Activated CD8-positive, alpha-beta memory T cell treated with anti-CD3 and anti-CD28 coated beads, Interleukin-2, amount 50 U/mL, for 24 hours (primary cell): ENCODE data around the gene TMEM87A.
A peak's percentile ranks its signal among the peaks of the same experiment; 100 is the strongest.
"Not testable (repeated sequence)": the region's sequence is repeated elsewhere in the genome, so short reads cannot be mapped to it uniquely, and the experiment has no call there.

Source experiments
- DNase-seq: peaks from one replicate; pipeline ENCODE4 v3.0.0-alpha.2; 2020; ENCODE audit errors: extremely low read depth

Gene TMEM87A

DNA sequence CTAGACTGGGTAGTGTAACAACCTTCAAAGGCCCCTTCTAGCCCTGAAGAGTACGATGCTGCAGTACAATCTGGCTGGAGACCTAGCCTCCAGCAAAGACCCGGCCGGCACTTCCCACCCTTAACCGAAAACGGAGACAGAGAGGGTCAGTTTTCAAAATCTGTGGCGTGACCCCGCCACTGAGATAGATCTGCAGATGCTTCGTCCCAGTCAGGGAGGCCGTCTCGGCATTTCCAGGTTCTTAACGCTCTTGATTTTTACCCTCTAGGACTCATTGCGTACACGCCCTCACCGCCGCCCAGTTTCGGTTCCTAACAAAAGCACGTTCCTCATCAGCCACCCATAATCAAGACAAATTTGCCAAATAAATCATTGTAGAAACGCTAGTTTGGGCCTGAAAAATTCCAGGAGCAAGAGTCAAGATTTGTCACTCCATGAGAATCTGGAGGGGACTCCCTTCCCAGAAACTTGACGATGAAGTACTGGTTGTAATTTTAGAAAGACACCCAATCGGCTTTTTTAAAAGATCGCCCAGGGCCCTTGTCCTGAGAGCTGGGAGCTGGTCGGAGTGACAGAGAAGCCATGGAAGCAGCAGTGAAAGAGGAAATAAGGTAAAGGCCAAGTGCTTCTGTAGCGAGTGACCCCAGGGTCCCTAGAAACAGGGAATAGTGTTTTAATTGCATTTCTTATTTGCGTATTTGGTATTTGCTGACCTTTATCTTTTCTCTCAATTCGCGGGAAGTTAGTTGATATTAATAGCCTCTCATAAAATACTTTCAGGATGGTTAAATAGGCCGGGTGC is 868 bp upstream of the TMEM87A start:
- DNase-seq, result peak; percentile 31

DNA sequence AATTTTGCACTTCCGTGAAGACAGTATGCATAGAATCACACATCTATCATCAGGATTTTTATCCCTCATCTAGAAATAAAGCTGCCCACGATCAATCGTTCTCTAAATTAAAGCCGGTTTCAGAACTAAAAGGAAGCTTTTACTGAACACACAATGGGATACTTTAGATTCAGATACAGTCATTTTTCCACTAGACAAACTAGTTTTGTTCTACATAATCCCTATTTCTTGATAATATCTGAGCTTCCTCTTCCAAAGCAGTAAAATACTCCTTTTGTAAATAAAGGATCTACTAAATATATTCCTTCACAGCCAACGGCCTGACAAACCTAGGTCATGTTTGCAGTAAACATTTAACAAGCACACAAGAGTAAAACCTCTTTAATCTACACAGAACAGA is 2.2 kb downstream of the TMEM87A start:
- DNase-seq, result no peak

DNA sequence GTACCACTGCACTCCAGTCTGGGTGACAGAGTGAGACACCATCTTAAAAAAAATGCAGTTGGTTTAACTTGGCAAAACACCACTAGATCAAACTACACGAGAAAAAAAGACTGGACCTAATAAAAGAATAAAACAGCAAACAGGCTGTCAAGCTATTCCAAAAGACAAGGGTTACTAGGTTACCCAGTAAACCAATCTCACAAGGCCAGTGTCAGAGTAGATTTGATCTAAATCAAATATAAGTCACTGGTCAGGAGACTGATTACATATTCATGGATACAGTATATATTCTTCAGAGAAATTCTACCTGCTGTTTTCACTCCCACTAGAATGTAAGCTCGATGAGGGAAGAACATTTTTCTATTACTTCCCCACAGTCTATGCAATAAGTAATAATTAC is 2.7 kb downstream of the TMEM87A start:
- no peak for DNase-seq

- DNase-seq, result no peak
Observed at GRCh38 chr15:42267286-42267685, 5.9 kb downstream of the TMEM87A start.

GRCh38 chr15:42264795-42265194 is 8.4 kb downstream of the TMEM87A start:
- no peak for DNase-seq

GRCh38 chr15:42253300-42253699 is 19.9 kb downstream of the TMEM87A start:
- DNase-seq, result no peak

DNA sequence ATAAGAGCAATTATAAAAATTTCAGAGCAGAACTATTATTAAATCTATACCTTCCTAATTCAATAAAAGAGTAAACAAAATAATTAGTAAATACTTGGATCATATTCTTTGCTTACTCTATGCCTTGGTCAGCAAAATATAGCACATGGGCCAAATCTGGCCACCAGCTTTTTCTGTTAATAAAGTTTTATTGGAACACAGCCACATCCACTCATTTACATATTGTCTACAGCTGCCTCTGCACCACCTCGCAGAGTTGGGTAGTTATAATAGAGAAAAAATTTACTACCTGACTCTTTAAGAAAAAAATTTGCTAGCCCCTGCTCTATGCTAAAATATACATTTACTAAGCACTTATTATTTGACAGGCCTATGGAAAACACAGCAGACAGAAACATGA is 32.4 kb downstream of the TMEM87A start:
- DNase-seq, result no peak

DNA sequence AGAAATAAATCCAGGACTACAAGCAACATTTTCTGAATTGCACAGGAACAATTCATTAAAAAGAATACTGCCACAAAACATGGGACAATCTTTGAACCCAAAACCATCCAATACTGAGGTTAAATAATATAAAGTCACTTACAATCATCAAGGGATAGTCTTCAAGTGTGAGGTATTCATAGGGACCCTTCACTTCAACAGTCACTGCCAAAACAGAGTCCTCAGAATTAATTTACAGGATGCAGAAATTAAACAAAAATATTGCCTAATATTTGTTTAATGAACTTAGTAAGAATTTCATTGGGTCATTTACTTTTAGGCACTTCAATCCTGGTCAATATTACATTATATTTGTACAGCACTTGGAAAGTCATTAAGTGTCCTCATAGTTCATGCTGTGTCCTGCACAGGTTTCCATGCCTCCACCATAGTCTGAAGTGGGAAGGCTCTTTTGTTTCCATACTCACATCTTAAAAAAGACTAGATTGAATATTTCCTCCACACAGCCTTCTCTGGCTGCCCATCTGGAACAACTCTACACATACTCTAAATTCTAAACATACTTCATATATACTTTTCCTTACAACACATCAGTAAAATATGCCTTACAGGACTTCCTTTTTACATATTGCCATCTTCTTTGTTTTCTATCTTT is 33.6 kb downstream of the TMEM87A start:
- no peak for DNase-seq

- DNase-seq, result no peak
Observed at GRCh38 chr15:42233107-42233506, 40.1 kb downstream of the TMEM87A start.

- no peak for DNase-seq
Observed at GRCh38 chr15:42232606-42233005, 40.6 kb downstream of the TMEM87A start.

- DNase-seq, result no peak
Observed at GRCh38 chr15:42231088-42231487, 42.1 kb downstream of the TMEM87A start.

DNA sequence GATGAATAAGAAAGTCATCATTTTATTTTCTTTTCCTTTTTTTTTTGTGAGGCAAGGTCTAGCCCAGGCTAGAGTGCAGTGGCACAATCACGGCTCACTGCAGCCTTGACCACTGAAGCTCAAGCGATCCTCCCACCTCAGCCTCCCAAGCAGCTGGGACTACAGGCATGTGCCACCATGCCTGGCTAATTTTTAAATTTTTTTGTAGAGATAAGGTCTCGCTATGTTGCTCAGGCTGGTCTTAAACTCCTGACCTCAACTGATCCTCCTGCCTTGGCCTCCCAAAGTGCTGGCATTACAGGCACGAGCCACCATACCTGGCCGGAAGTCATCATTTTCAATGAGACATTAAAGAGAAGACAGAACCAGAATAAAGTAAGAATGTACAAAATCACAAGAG is 44.3 kb downstream of the TMEM87A start:
- DNase-seq, result not testable (repeated sequence)

DNA sequence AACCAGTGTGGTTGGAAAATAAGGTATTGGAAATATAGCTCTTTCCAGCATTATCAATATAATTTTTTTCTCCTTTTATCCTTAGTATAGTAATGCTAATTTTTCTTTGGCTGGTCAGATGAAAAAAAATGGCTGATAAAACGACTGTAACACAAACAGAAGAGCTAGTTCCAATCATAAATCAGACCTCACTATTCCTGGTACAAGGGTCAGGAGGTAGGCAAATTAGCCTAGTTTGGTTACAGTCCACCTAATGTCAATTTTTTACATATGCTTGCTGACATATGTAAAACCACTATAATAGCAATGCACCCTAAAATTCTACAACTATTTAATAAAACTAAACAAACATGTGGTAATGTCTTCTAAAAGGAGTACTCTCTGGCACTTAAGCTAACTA is 45.2 kb downstream of the TMEM87A start:
- DNase-seq, result no peak

DNA sequence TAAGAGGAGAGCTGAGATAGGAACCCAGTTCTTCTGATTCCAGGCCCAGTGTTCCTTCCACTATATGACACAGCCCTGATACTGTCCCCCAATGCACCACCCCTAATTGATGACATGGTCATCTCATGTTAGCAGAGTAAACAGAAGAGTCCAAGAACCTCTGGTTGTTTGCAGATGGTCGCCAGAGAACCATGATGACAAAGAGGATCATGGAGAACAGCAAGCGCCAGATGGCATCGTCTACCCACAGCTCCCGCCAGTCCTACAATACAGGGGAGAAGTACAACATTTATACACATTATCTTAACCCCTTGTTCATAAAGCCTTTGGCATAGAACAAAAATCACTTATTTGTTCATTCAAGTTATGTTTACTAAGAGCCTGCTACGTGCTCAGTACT is 46.6 kb downstream of the TMEM87A start:
- no peak for DNase-seq

DNA sequence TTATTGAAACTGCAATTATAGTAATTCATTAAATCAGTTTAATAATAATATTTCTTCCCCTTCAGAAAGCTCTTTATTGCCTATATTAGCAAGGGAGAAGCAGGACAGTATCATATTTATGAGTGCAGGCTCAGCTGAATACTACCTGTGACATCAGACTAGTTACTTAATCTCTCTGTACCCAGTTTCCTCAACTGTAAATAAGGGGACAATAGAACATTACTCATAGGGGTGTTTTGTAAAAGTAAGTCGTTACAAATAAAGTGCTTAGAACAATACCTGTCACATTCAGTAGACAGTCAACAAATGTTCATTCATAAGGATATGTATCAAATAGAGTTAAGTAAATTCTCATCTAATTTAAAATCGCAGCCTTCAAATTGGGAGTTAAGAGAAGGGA is 53.0 kb downstream of the TMEM87A start:
- no peak for DNase-seq

DNA sequence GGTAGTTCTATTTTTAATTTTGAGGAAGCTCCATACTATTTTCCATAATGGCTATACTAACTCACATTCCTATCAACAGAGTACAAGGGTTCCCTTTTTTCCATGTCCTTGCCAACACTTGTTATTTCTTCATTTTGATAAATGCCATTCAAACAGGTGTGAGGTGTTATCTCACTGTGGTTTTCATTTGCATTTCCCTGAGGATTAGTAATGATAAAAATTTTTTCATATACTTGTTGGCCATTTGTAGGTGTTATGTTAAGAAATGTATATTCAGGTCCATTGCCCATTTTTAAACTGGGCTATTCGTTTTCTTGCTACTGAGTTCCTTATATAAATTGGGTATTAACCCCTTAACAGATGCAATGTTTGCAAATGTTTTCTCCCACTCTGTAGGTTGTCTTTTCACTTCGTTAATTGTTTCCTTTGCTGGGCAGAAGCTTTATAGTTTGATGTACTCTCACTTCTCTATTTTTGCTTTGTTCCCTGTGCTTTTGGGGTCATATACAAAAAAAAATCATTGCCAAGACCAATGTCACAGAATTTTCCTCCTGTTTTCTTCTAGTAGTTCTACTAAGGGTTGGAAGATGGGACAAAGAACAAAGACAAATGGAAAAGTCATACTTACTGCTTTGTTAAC is 54.2 kb downstream of the TMEM87A start:
- DNase-seq, result no peak

DNA sequence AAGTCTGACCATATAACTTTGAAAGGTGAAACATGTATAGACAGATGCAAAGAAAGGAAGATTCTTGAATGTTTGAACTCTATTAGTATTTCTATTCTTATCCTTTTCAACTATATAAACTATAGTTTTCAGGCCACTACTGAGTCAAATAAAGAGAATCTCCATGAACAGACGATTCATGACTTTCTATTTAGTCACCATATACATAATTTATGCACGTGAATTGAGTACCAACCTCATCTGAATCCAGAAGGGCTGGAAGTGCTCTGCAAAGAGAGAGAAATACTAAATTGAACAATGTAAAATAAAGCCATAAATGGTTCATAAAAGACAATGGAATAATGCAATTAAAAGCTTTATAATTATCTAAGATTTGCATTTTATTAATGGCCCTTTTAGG is 55.7 kb downstream of the TMEM87A start:
- DNase-seq, result no peak

DNA sequence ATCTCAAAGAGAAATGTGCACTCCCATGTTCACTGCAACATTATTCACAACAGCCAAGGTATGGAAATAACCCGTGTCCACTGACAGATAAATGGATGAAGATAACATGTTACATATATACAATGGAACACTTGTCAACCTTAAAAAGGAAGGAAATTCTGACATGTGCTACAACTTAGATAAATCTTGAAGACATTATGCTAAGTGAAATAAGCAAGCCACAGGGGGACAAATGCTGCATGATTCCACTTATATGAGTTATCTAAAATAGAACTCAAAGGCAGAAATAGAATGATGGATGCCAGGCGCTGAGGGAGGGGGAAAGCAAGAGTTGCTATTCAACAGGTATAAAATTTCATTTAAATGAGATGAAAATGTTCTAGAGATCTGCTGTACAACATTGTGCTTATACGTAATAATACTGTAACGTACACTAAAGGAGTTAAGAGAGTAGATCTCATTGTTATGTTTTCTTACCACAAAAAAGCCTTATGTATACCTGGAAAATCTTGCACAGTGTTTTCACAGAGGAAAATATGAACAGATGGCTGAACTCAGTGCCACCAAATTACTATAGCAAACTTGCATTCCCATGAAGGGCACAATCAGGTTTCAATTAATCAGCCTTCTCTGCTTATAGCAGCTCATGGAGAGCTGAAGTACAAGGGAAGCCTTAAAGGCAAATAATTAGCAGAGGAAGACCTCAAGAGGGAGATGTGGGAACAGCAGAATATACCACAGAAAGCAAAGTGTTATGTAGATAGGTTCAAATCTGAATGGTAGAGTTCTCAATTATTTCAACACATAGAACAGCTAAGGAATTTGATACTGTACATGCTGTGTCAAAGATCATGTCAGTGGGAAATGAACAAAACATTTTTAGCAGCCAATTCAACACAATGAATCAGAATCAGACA is 57.1 kb downstream of the TMEM87A start:
- DNase-seq, result no peak

DNA sequence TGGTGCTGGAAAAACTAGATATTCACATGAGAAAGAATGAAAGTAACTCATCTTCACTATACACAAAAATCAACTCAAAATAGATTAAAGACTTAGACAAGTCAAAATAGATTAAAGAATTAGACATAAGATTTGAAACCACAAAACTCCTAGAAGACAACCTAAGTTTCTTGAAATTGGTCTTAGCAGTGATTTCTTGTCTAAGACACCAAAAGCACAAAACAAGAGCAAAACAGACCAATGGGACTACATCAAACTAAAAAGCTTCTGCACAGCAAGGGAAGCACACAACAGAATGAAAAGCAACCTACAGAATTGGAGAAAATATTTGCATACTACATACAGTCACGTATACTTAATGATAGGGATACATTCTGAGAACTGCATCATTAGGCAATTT is 58.6 kb downstream of the TMEM87A start:
- no peak for DNase-seq

- DNase-seq, result no peak
Observed at GRCh38 chr15:42213511-42213910, 59.7 kb downstream of the TMEM87A start.

DNA sequence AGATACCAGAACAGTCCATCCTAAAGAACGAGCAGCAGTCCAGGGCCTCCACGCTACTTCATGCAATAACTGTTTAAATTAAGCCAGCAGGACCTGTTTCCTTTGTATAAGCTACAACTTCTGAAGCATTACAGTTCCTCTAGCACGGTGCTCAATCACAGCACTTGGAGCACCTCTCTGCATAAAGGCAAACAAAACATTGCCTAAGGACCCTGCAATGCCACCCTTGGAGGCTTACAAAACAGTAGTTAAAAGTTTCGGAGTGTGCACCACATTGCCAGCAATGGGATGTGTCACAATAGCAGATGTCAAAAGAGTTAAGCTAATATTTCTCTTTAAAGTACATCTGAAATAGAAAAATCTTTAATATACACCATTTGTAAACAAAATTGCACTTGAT is 62.5 kb downstream of the TMEM87A start:
- no peak for DNase-seq
